K562 (cell line): ENCODE measurements around the gene UNC13A.

Experiments used
- CTCF ChIP-seq, 3 experiments: IDR thresholded peaks in 2 of 3; conservative IDR thresholded peaks in 1 of 3; 2 replicates each; pipeline ENCODE4 v1.5.1; 2011 to 2012; ENCODE audit warnings: low read length in 3 of 3, mild to moderate bottlenecking in 3 of 3, control low read depth in 2 of 3, improper control_type of control experiment in 1 of 3, inconsistent platforms in 1 of 3, low read depth in 1 of 3, mixed read lengths in 1 of 3, moderate library complexity in 1 of 3; ENCODE audit not compliant: insufficient read depth in 2 of 3
- NRF1 ChIP-seq, 2 experiments: fragments of 450-650 bp; IDR thresholded peaks in 1 of 2; conservative IDR thresholded peaks in 1 of 2; 2 replicates each; pipeline ENCODE4 v1.6.1; 2014; ENCODE audit warnings: mild to moderate bottlenecking in 2 of 2

GRCh38 chr19:17616961-17617806 is 71.0 kb downstream of the UNC13A start:
- TF ChIP-seq CTCF (IDR thresholded peaks at IDR 0.05 in 2 of 3, conservative IDR thresholded peaks at IDR 0.05 in 1 of 3; ENCODE audit: insufficient read depth in 2 of 3, low read depth in 1 of 3, low read length in 3 of 3) (0 out of 6 replicates have a peak, but pooled peaks of 1 of the 3 experiments have one; percentile 4), NRF1 (conservative IDR thresholded peaks at IDR 0.05 in 1 of 2, IDR thresholded peaks at IDR 0.05 in 1 of 2) (peak in 1 of 2 experiments; percentile 30; a peak in 3 of 4 replicates)
